Mucosa of stomach (tissue), 1 donor: ENCODE results near the gene GPC6.

ENCODE experiments used
- H3K27me3 ChIP-seq: one replicate; pipeline ENCODE4 v1.7.0; 2013; ENCODE audit warnings: mild to moderate bottlenecking, low read length; ENCODE audit not compliant: control insufficient read depth, insufficient read depth
- H3K36me3 ChIP-seq: one replicate; pipeline ENCODE4 v1.7.0; 2013; ENCODE audit warnings: low read length; ENCODE audit not compliant: control insufficient read depth, insufficient read depth
- H3K4me1 ChIP-seq: one replicate; pipeline ENCODE4 v1.7.0; 2013; ENCODE audit warnings: mild to moderate bottlenecking, low read length; ENCODE audit not compliant: control insufficient read depth, insufficient read depth
- H3K4me3 ChIP-seq: one replicate; pipeline ENCODE4 v1.7.0; 2013; ENCODE audit warnings: low read length
- H3K9ac ChIP-seq: one replicate; pipeline ENCODE4 v1.7.0; 2013; ENCODE audit warnings: mild to moderate bottlenecking, low read length, moderate library complexity
- H3K9me3 ChIP-seq: one replicate; pipeline ENCODE4 v1.7.0; 2013; ENCODE audit warnings: mild to moderate bottlenecking, low read length, moderate library complexity; ENCODE audit not compliant: control insufficient read depth
- donor health status: Pancreatic carcinoma.

Gene GPC6

DNA sequence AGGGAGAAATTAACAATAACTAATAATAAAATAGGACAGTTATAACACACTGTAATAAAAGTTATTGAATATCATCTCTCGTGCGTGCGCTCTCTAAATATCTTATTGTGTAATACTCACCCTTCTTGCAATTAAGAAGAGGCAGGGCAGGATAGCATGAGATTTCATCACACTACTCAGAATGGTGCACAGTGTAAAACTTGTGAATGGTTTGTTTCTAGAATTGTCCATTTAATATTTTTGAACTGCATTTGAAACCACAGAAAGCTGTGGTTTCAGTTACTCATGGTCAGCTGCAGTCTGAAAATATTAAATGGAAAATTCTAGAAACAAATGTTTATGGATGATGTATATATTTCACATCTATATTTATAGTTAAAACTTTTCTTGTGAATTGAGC lies 1091.8 kb downstream of the GPC6 start:
- Histone ChIP-seq H3K9me3 (no peaks in the 10 kb centered on the region), H3K9ac (no peak overlapping the region), H3K4me3 (no peak overlapping the region), H3K27me3 (no peaks in the 10 kb centered on the region), H3K4me1 (no peaks in the 10 kb centered on the region), H3K36me3 (no peaks in the 10 kb centered on the region)

DNA sequence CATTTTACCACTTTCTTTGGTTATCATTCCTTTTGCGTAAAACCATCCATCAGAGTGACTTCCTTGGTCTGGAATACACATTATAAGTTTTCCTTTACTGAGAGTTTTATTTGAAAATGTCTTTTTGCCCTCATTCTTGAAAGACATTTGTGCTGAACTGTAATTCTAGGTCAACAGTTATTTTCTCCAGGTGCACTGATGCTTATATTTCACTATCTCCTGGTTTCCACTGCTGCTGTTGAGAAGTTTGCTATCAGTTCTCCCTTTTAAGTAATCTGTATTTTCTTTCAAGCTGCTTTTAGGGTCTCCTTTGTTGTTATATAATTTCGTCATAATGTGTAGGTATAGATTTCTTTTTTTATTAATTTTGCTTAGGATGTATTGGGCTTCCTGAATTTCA lies 1092.9 kb downstream of the GPC6 start:
- H3K4me1 ChIP-seq, result no peaks in the 10 kb centered on the region
- no peak overlapping the region for H3K9ac ChIP-seq
- H3K9me3 ChIP-seq, result no peaks in the 10 kb centered on the region
- H3K36me3 ChIP-seq, result no peaks in the 10 kb centered on the region
- no peak overlapping the region for H3K4me3 ChIP-seq
- H3K27me3 ChIP-seq, result no peaks in the 10 kb centered on the region

DNA sequence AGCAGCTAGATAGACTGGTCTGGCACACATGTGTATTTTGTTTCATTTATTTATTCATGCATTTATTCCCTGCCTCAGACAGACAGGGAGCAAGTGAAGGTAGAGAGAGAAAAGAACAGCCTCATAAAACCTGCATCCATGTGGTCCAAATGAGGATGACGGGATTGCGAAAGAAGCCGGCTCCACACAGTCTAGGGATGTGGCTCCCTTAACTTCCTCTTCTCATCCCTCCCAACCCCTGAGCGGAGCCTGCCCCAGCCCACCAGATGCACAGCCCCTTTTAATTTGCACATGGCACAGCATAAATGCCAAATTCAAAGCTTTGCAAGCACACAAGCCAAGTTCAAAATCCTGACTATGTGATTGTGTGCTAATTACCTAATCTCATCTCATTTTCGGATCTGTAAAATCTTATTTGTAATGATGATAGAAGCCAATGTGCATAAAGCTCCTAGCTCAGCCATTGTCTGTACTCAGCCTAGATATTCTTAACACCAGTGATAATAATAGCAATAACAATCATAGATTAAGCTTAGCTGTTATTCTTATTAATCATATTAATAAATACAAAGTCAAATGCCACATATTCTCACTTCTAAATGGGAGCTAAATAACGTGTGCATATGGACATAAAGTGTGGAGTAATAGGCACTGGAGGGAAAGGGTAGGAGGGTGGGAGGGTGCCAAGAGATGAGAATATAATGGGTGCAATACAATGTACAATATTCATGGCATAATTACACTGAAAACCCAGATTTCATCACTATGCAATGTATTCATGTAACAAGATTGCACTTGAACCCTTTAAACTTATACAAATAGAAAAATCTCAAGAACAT lies 1096.5 kb downstream of the GPC6 start:
- H3K4me3 ChIP-seq, result no peak overlapping the region

DNA sequence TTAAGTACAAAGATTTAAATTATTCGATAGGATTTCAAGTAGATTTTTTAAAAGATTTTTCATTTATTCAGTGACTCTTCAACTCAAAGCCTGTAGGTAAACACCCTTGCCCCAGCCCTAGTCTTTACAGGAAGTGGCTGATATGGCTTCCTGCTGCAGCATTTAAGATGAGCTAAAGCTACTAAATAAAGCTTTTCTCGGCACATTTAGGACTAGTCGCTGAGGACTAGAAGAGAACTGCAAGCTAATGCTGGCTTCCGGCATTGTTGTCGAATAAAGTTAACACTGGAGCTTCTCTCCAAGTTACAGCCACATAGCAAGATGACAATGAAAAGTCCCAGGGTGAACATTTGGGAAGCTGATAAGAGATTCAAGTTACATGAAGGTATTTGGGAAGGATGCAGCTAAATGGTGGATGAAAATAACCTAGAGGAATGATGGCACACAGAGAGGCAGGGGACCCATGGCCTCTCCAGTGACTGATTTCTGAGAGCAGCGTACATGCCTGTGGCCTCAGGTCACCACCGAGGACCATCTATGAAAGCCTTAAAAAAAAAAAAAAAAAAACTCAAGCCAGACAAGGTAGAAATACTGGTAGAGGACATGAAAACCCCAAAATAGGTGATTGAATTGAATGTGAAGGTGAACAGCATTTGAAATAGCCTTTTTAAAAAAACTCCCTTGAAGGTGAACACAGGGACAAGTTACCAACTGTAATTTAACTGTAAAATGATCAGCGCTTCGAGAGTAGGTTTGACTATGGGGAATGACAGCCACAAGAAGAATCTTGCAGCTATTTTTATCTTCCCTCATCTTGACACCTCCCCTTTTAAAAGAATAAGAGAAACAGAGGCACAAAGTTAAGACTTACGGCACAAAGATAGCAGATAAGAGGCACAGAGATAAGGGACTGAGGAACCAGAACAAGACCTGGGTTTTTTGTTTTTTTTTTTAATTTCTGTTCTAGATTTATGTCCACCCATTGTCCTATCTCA lies 1097.5 kb downstream of the GPC6 start:
- H3K4me1 ChIP-seq, result no peaks in the 10 kb centered on the region
- H3K36me3 ChIP-seq, result no peaks in the 10 kb centered on the region
- H3K9me3 ChIP-seq, result no peaks in the 10 kb centered on the region
- H3K4me3 ChIP-seq, result no peak overlapping the region
- H3K27me3 ChIP-seq, result no peaks in the 10 kb centered on the region
- H3K9ac ChIP-seq, result no peak overlapping the region

More for the DNA sequence above, 1096.5 kb downstream of the GPC6 start:
- Histone ChIP-seq H3K9ac (no peak overlapping the region), H3K9me3 (no peaks in the 10 kb centered on the region), H3K4me1 (no peaks in the 10 kb centered on the region), H3K27me3 (no peaks in the 10 kb centered on the region), H3K36me3 (no peaks in the 10 kb centered on the region)

DNA sequence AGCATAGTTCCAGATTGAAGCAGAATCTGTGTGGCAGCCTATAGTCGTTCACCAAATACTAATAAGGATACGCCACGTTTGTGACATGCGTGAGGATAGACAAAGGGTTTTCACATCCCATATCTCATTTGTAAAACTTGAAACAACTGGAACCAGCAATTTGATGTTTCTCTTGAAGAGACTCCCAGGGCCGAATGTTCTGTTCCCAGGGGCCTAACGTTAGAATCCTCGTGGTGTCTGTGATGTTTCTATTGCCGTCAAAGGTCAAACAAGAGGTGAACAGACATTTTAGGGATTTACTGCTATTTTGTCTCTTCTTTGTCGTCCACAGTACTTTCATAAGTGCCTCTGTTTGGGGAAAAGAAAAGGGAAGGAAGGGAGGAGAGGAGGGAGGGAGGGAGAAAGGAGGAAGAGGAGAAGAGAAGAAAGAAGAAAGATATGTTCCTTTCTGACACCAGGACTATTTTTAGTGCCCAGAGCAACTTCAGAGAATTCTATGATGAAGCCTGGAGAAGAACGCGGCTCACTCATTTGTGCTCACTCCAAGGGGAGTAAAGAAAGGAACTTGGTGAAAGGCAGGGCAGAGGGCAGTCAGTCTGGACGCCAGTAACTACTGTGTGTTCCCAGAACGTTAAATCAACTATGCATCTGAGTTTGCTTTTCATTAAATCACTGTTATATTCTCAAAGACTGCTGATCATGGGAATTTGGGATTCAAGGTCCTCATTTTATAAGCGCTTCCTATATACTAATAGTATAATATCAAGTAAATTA lies 1098.3 kb downstream of the GPC6 start:
- Histone ChIP-seq H3K27me3 (no peaks in the 10 kb centered on the region), H3K36me3 (no peaks in the 10 kb centered on the region), H3K9me3 (no peaks in the 10 kb centered on the region), H3K4me3 (no peak overlapping the region), H3K4me1 (no peaks in the 10 kb centered on the region), H3K9ac (no peak overlapping the region)

DNA sequence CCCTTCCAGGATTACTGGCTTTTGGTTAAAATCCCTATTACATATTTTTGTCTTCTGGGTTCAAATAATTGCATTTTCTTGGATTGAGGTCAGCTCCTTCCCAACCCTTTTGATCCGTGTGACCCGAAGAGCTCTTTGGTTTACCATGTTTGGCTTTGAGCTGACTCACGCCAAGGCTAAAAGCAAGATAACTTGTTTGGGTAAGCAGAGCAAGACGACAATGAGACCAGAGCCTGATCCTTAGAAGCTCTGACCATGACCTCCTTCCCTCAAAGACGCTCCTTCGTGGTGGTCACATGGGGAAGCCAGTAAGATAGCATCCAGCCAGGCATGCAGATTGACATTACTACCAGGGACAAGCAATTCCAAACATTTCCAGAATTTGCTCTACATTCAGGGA lies 1099.0 kb downstream of the GPC6 start:
- H3K4me1 ChIP-seq, result no peaks in the 10 kb centered on the region
- no peaks in the 10 kb centered on the region for H3K9me3 ChIP-seq
- H3K36me3 ChIP-seq, result no peaks in the 10 kb centered on the region
- H3K9ac ChIP-seq, result no peak overlapping the region
- H3K4me3 ChIP-seq, result no peak overlapping the region
- H3K27me3 ChIP-seq, result no peaks in the 10 kb centered on the region

DNA sequence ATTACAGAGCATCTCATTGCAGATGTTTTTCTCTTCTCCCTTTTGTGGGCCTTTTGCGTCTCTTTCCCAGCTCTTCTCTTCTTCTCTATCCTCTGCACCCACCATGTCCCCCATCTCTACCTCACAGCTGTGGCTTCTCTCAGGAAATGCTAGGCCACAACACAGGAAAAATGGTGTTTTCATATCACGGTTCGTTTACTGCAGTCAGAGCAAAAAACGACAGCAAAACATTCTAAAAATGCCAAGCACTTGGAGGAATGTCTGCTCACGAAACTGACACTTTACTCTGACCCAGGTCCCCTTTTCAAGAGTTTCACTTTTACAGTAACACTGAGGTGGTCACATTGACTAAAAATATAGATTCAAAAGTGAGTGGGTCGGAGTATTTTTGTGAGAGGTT lies 1100.7 kb downstream of the GPC6 start:
- H3K9ac ChIP-seq, result no peak overlapping the region
- H3K4me3 ChIP-seq, result no peak overlapping the region
- H3K4me1 ChIP-seq, result no peaks in the 10 kb centered on the region
- no peaks in the 10 kb centered on the region for H3K36me3 ChIP-seq
- H3K9me3 ChIP-seq, result no peaks in the 10 kb centered on the region
- no peaks in the 10 kb centered on the region for H3K27me3 ChIP-seq

DNA sequence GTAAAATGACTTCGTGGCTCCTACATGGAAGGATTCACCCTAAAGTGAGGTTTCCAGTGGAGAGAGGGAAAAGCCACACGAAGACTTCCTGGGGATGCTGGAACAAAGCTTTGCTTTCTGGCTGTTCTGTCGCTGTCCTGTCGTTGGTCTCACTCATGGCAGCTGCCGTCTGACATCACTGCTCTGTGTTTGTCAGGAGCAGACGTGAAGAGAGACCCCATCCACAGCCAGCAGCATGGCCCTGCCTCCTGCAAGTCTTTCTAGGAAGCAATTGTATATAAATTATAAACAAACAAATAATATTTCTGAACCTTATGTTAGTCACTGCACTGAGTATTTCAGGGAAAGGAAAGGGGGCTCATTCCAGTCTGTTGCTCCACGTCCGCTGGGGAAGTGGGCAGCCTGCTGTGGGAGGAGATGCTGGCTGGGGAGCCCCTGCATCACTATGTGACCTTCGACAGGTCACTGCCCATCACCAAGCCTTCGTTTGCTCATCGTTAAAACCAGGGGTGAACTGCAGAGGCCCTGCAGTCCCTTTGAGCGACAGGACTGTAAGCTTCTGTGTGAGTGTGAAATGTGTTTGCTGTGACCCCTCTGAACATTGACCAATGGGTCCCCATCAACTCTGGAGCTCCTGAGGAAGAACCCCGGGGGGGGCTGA lies 1101.9 kb downstream of the GPC6 start:
- H3K27me3 ChIP-seq, result no peaks in the 10 kb centered on the region
- no peak overlapping the region for H3K9ac ChIP-seq
- no peak overlapping the region for H3K4me3 ChIP-seq
- H3K36me3 ChIP-seq, result no peaks in the 10 kb centered on the region
- no peaks in the 10 kb centered on the region for H3K4me1 ChIP-seq
- H3K9me3 ChIP-seq, result no peaks in the 10 kb centered on the region

DNA sequence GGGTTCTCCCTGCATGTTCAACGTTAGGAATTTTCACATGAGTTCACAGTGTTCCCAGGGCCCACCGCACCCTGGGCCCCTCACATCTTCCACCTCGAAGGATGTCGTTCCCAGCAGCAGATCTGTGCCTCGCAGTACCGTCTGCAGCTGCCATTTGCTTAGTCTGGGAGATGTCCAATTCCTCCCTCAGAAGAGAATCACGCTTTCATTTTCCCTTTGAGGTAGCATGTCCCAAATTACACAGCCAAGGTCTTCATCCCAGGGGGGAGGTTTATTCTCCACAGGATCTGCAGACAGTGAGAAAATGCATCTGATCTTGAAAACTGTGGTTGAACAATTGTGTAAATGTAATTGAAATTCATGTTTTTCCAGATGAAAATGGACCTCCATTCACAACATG lies 1102.7 kb downstream of the GPC6 start:
- no peaks in the 10 kb centered on the region for H3K9me3 ChIP-seq
- H3K4me1 ChIP-seq, result no peaks in the 10 kb centered on the region
- no peak overlapping the region for H3K4me3 ChIP-seq

DNA sequence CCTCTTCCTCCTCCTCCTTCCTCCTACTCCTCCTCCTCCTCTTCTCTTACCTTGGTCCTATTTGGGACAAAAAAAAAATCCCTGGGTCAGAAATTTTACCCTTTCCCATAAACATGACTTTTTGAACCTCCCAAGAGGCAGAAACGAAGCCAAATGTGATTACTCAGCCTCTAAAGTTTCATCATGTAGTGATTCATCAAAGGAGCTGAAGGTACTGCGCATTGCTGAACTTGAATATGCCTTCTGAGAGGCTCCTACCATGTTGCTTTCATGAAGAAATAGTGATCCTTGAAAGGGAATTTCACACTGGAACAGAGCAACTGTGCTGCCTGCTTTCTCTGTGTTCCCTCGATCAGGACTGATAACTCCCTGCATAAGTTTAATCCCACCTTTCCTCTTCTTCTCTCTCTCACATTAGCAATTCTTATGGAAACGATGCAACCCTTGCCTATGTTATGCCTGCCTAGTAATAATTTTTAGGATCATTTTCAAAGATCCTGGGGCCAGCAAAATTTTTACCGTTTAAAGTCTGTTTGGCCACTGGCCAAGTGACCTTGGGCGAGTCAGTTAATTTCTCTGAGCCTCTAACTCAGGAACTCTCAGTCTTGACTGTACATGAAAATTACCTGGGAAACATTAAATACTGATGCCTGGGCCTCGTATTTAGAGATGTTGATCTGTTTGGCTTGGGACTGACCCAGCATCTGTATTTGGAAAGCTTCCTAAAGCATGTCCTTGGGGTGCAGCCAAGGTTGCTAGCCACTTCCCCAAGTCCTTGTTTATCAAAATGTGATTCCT lies 1103.3 kb downstream of the GPC6 start:
- Histone ChIP-seq H3K36me3 (no peaks in the 10 kb centered on the region), H3K27me3 (no peaks in the 10 kb centered on the region), H3K4me3 (no peak overlapping the region), H3K9ac (no peak overlapping the region), H3K4me1 (no peaks in the 10 kb centered on the region), H3K9me3 (no peaks in the 10 kb centered on the region)

More for the DNA sequence above, 1102.7 kb downstream of the GPC6 start:
- H3K27me3 ChIP-seq, result no peaks in the 10 kb centered on the region
- no peaks in the 10 kb centered on the region for H3K36me3 ChIP-seq
- no peak overlapping the region for H3K9ac ChIP-seq
